GM21786 (cell line): ENCODE measurements around the gene USP17L11.
"Not testable (repeated sequence)": the region's sequence is repeated elsewhere in the genome, so short reads cannot be mapped to it uniquely, and the experiment has no call there.

Experiments
- ATAC-seq: cut with Tn5 transposase; IDR thresholded peaks from one replicate; pipeline ENCODE4 v1.9.1; 2021; ENCODE audit not compliant: unreplicated experiment

The USP17L11 gene

GRCh38 chr4:9215105-9215504, at the start of gene USP17L11:
Gene USP17L11, plus strand, starts transcription at chr4:9215405. Its CDS starts 0 bp downstream, at chr4:9215405.
- ATAC-seq: not testable (repeated sequence)

- ATAC-seq: not testable (repeated sequence)
These were observed 49.2 kb upstream of the USP17L11 start for GRCh38 chr4:9165990-9166389.

GRCh38 chr4:9169791-9170459, 45.3 kb upstream of the USP17L11 start, which contains the start of gene FAM90A26:
Gene FAM90A26, plus strand, starts transcription at chr4:9170409. Its CDS starts 2,764 bp downstream, at chr4:9173173.
- not testable (repeated sequence) for ATAC-seq

- not testable (repeated sequence) for ATAC-seq
These were observed 4.8 kb upstream of the USP17L11 start, which contains the start of gene USP17L10 for GRCh38 chr4:9210357-9210756. Gene USP17L10, plus strand, starts transcription at chr4:9210657. Its CDS starts 0 bp downstream, at chr4:9210657.

GRCh38 chr4:9214701-9215100, 504 bp upstream of the USP17L11 start:
- not testable (repeated sequence) for ATAC-seq

- ATAC-seq: not testable (repeated sequence)
These were observed 4.6 kb downstream of the USP17L11 start, which contains the start of gene USP17L12 for GRCh38 chr4:9219852-9220251. Gene USP17L12, plus strand, starts transcription at chr4:9220152. Its CDS starts 0 bp downstream, at chr4:9220152.

- not testable (repeated sequence) for ATAC-seq
These were observed 9.4 kb downstream of the USP17L11 start, which contains the start of gene USP17L13 for GRCh38 chr4:9224596-9224995. Gene USP17L13, plus strand, starts transcription at chr4:9224896. Its CDS starts 0 bp downstream, at chr4:9224896.

- not testable (repeated sequence) for ATAC-seq
These were observed 15.0 kb downstream of the USP17L11 start for GRCh38 chr4:9230249-9230648.

GRCh38 chr4:9234085-9234484, 18.9 kb downstream of the USP17L11 start, which contains the start of gene USP17L15:
Gene USP17L15, plus strand, starts transcription at chr4:9234385. Its CDS starts 0 bp downstream, at chr4:9234385.
- ATAC-seq: not testable (repeated sequence)

GRCh38 chr4:9238461-9238860, 23.3 kb downstream of the USP17L11 start:
- ATAC-seq: not testable (repeated sequence)

- not testable (repeated sequence) for ATAC-seq
These were observed 28.4 kb downstream of the USP17L11 start, which contains the start of gene USP17L17 for GRCh38 chr4:9243579-9243978. Gene USP17L17, plus strand, starts transcription at chr4:9243879. Its CDS starts 0 bp downstream, at chr4:9243879.

GRCh38 chr4:9247953-9248680, 32.9 kb downstream of the USP17L11 start, which contains the start of gene USP17L18:
Gene USP17L18, plus strand, starts transcription at chr4:9248630. Its CDS starts 0 bp downstream, at chr4:9248630.
- ATAC-seq: not testable (repeated sequence)

GRCh38 chr4:9253078-9253477, 37.9 kb downstream of the USP17L11 start, which contains the start of gene USP17L19:
Gene USP17L19, plus strand, starts transcription at chr4:9253378. Its CDS starts 0 bp downstream, at chr4:9253378.
- not testable (repeated sequence) for ATAC-seq

- ATAC-seq: not testable (repeated sequence)
These were observed 42.6 kb downstream of the USP17L11 start, which contains the start of gene USP17L20 for GRCh38 chr4:9257824-9258223. Gene USP17L20, plus strand, starts transcription at chr4:9258124. Its CDS starts 0 bp downstream, at chr4:9258124.

- ATAC-seq: not testable (repeated sequence)
These were observed 47.4 kb downstream of the USP17L11 start, which contains the start of gene USP17L21 for GRCh38 chr4:9262572-9262971. Gene USP17L21, plus strand, starts transcription at chr4:9262872. Its CDS starts 0 bp downstream, at chr4:9262872.
